ENCODE data around the gene RAB4B.
A peak's percentile ranks its signal among the peaks of the same experiment; 100 is the strongest.
"Not testable (repeated sequence)": the region's sequence is repeated elsewhere in the genome, so short reads cannot be mapped to it uniquely, and the experiment has no call there.

Gene RAB4B

DNA sequence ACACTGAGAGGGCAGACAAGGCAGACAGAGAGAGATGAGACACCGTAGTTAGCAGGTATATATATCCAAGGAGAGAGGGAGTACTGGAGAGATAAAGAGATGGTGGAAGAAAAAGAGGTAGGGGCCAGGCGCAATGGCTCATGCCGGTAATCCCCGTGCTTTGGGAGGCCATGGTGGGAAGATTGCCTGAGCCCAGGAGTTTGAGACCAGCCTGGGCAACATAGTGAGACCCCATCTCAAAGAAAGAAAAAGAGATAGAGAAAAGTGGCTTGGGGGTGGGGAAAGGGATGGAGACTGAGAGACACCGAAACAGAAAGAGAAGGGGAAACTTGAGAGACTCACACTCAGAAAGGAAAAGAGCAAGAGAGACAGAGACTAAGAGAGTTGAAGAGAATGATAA lies 2.5 kb downstream of the RAB4B start:
- no peak for DNase-seq (ENCODE audit: low spot score)

DNA sequence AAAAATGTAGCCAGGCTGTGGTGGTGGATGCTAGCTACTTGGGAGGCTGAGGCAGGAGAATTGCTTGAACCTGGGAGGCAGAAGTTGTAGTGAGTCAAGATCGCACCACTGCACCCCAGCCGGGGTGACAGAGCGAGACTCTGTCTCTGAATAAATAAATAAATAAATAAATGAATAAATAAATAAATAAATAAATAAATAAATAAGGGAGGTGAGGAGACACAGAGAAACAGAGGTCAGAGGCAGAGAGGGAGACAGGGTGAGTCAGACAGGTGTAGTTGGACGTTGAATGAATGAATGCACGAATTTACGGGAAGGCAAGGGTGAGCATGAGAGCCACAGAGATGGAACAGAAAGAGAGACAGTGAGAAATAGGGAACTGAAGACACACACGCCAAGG lies 3.1 kb downstream of the RAB4B start:
- DNase-seq (ENCODE audit: low spot score) = no peak

DNA sequence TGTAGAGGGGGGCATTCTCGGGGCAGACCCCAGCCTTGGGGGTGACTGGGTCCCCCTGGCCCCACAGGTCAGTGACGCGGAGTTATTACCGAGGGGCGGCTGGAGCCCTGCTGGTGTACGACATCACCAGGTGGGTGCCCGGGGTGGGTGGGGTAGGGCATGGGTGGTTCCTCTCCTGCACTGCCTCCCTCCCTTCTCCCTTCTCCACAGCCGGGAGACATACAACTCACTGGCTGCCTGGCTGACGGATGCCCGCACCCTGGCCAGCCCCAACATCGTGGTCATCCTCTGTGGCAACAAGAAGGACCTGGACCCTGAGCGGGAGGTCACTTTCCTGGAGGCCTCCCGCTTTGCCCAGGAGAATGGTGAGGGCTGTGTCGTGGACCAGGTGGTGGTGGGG lies 5.7 kb downstream of the RAB4B start:
- DNase-seq (ENCODE audit: low spot score) = no peak

DNA sequence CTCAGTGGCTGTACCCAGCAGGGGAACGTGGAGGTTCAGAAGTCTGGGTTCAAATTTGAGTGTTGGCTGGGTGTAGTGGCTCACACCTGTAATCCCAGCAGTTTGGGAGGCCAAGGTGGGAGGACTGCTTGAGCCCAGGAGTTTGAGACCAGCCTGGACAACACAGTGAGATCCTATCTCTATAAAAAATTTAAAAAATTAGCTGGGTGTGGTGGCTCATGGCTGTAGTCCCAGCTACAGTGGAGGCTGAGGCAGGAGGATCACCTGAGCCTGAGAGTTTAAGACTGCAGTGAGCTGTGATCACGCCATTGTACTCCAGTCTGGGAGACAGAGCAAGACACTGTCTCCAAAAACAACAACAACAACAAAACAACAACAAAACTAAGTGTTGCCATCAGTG lies 6.1 kb downstream of the RAB4B start:
- DNase-seq (ENCODE audit: low spot score) = not testable (repeated sequence)

DNA sequence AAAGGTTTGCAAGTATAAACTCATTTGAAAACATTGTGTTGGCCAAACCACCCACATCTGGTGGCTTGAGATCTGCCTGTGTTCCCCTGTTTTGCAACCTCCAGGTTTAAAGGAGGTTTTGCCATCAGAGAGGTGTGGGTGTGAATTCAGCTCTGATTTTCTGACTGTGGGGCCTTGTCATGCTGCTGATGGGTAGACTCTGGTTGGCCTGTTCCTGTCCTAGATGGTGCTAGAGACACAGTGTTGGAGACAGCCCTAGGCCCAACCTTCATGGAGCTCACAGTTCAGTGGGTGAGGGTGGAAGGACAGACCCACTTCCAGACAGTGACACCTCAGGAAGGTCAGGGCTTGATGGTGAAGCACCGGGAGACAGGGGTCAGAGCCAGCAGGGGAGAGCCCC lies 7.5 kb downstream of the RAB4B start:
- DNase-seq (ENCODE audit: low spot score) = no peak

DNA sequence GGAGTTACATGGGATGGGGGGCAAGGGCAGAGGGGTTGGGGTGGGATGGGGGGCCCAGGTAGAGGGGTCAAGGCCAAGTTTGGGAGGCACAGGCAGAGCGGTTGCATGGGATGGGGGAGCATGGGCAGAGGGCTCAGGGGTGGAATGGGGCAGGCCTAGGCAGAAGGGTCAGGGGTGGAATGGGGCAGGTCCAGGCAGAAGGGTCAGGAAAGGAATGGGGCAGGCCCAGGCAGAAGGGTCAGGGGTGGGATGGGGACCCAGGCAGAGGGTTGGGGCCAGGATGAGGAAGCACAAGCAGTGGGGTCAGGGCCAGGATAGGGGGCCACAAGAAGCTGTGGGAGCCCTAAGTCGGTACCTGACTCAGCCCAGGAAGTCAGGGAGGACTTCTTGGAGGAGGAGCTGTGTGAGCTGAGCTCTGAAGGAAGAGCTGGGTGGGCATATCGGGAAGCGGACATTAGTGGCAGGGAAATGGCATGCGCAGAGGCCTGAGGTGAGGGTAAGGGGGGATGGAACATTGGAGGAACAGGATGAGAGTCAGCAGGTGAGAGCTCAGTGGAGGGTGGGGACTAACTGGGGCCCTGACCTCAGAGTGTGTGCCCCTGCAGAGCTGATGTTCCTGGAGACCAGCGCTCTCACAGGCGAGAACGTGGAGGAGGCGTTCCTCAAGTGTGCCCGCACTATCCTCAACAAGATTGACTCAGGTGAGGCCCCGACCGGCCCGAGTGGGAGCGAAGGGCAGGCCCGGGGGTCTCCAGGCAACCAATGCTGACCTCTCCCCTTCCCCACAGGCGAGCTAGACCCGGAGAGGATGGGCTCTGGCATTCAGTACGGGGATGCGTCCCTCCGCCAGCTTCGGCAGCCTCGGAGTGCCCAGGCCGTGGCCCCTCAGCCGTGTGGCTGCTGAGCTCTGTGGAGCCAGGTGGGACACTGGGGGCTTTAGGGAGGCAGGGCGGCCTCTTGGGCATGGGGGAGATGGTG lies 8.3 kb downstream of the RAB4B start:
- DNase-seq (ENCODE audit: low spot score) = no peak

DNA sequence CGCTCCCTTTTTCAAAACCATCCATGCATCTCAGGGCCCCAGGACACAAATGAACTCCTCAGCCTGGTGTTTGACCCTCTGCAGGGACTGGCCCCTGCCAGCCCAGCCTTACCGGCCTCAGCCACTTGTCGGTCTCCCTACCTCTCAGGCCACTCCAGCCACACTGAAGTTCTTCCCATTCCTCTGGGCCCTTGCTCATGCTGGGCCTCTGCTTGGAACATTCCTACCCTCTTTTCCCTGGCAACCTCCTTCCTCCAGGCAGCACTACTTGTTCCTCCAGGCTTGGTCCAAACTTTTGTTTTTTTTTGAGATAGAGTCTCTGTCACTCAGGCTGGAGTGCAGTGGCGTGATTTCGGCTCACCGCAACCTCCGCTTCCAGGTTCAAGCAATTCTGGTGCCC lies 13.3 kb downstream of the RAB4B start:
- no peak for DNase-seq (ENCODE audit: low spot score)

DNA sequence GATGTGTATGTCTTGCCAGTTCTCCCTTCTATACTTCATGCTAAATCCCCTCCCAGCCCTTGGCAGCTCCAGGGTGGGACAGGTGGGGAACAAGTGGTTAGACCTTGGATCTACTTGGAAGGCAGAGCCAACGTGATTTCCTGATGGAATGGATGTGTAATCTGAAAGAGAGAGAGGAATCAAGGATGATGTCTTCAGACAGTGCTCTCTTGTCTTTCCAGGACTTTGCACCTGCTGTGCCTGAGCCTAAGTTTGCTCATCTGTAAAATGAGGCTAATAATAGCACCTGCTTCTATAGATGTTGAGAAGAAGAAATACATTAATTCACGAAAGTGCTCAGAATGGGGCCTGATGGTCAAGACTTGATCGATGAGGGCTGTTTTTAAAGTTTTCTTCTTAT lies 13.9 kb downstream of the RAB4B start:
- DNase-seq (ENCODE audit: low spot score) = no peak

DNA sequence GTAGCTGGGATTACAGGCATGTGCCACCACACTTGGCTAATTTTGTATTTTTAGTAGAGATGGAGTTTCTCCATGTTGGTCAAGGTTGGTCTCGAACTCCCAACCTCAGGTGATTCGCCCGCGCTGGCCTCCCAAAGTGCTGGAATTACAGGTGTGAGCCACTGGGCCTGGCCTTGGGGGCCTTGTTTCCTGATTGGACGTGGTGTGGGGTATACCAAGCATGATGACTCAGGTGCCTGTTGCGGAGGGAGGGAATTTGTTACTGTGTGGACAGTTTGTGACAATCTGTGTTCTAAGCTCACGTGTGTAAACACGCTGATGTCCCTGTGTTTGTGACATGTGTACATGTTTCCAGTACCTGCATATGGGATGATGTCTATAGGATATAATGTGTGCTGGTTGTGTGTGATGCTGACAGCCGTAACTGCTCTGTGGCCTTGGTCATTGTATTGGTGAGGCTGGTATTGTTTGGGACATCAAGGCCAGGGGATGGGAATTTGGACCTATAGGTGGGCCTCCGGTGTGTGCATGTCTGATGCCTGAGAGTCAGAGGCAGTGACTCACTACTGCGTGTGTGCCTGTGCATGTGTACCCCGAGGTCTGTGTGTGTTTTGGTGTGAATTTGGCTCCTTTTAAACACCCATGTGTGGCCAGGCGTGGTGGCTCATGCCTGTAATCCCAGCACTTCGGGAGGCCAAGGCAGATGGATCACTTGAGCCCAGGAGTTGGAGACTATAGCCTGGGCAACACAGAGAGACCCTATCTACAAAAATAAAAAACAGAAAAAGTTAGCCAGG lies 19.3 kb downstream of the RAB4B start:
- no peak for DNase-seq (ENCODE audit: low spot score)

DNA sequence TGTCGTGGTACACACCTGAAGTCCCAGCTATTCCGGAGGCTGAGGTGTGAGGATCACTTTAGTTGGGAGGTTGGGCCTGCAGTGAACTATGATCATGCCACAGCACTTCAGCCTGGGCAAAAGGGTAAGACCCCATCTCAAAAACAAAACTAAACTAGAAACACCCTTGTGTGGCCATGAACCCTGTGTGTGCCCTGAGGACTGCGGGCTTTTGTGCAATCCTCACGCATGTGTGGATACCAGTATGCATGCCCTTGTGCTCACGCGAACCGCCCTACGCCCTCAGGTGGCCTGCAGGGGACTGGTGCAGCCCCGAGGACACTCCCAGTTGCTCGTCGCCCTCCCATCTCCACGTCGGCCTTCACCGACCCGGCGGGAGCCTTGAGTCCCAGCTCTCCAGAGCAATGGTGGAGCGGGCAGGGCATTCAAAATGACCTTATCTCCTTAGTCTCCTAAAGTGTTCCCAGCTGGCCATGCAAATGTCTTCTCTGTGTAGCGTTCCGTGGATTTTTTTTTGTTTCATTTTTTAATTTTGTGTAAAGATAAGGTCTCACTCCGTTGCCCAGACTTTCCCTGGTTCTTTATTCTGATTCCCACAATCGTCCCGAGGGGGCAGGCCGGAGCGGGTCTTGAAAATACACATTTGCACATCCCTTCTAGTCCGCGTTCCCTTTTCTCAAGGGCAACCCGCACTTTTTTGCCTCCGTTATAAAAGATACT lies 20.1 kb downstream of the RAB4B start:
- DNase-seq (ENCODE audit: low spot score) = peak; percentile 70

DNA sequence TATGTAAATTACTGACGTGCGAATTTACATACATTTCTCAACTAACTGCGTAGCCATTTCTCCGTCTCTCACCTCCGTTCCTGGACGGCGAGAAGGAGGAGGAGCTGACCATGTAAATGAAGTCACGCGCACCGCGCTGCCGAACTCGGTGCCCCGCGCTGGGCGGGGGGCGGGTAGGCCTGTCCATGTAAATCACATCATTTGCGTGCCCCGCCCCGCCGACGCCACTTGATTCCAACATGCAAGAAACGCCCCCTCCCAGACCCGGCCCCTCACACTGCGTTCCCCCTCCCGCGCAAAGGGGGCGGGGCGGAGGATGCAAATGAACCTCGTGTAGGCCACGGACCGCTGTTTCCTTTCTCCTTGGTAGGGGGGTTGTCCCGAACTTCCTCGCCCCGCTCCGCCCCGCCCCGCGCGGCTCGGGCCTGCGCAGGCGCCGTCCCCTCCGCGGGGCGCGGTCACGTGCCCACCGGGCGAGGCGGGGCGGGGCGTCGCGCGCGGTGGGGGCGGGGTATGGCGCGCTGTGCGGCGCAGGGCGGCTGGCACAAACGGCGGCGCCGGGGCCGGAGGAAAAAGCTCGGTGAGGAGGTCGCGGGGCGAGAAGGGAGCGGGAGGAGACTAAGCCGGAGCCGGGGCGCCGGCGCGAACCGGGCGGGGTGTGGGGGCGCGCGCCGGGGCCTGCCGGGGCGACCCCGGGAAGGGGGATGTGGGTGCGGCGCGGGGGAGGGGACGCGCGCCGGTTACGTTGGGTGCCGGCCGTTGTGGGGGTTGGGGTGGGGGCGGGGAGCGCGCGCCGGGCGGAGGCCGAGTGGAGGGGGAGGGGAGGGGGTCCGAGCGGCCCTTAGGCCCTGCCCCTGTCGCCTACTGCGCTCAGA lies 20.9 kb downstream of the RAB4B start, which contains the start of gene EGLN2:
Gene EGLN2, plus strand, starts transcription at position 509 of the 875 bp plus-strand sequence. CDS start 1,382 bp downstream, outside the sequence.
- DNase-seq (ENCODE audit: low spot score) = peak; percentile 98

DNA sequence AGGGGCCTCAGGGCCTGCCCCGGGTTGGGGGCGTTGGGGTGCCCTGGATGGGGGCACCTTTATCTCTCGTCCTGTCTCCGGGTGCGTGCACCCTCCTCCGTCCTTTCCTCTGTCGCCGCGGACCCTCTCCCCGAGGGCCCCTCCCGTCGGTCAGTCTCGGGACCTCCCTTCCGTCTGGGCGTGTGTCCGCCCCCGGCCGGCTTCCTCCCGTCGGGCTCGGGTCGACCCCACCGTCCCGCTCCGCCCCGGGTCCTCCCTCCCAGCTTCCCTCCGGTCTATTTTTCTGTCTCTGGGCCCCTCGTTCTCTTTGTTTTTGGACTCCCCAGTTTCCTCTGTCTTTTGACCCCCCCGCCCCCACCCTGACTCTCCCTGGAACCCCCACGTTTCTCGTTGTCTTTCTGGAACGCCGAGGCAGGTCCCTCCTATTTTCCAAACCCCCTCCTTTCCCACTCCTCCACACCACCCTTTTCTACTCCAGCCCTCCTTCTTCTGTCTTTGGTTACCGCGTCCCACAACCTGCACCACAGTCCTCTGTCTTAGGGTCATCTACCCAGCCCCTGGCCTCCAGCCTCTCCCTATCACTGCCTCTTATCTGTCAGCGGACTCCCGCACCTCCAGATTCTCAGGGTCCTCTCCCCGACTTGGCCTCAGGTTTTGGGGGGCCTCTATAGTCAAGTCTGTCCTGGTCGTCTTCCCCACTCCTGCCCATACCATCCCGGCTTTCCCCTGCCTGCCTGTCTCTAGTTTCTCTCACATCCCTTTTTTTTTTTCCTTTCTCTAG lies 21.7 kb downstream of the RAB4B start:
- DNase-seq (ENCODE audit: low spot score) = peak; percentile 70

DNA sequence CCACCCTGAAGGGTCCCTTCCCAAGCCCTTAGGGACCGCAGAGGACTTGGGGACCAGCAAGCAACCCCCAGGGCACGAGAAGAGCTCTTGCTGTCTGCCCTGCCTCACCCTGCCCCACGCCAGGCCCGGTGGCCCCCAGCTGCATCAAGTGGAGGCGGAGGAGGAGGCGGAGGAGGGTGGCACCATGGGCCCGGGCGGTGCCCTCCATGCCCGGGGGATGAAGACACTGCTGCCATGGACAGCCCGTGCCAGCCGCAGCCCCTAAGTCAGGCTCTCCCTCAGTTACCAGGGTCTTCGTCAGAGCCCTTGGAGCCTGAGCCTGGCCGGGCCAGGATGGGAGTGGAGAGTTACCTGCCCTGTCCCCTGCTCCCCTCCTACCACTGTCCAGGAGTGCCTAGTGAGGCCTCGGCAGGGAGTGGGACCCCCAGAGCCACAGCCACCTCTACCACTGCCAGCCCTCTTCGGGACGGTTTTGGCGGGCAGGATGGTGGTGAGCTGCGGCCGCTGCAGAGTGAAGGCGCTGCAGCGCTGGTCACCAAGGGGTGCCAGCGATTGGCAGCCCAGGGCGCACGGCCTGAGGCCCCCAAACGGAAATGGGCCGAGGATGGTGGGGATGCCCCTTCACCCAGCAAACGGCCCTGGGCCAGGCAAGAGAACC lies 22.4 kb downstream of the RAB4B start:
- DNase-seq (ENCODE audit: low spot score) = no peak

DNA sequence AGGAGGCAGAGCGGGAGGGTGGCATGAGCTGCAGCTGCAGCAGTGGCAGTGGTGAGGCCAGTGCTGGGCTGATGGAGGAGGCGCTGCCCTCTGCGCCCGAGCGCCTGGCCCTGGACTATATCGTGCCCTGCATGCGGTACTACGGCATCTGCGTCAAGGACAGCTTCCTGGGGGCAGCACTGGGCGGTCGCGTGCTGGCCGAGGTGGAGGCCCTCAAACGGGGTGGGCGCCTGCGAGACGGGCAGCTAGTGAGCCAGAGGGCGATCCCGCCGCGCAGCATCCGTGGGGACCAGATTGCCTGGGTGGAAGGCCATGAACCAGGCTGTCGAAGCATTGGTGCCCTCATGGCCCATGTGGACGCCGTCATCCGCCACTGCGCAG lies 22.9 kb downstream of the RAB4B start:
- DNase-seq (ENCODE audit: low spot score) = no peak

DNA sequence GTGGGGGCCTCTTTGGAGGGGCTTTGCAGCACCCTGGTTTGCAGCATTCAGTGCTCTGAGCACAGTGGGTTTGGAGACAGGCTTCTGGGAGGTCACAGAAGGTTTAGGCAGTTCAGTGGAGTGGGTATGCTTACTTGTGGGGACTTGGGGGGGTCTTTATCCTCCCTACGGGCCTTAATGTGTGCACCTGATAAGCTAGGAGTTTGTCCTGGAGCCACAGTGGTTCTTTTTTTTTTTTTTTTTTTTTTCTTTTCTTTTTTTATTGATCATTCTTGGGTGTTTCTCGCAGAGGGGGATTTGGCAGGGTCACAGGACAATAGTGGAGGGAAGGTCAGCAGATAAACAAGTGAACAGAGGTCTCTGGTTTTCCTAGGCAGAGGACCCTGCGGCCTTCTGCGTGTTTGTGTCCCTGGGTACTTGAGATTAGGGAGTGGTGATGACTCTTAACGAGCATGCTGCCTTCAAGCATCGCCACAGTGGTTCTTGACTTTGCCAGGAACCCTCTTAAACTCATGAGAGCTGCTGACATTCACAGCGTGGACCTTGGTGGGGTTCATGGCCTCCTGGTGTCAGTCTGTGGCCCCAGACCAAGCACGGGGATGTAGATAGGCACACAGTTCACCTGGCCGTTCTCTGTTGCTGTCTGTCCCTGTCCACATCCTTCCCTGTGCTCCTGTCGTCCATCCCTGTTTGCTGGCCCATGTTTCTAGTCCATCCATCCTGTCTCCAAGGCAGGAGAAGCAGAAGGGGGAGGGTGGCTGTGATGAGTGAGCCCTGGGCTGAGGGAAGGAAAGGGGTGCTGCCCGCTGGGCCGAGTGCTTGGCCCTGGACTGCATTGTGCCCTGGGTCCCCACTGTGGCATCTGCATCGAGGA lies 23.6 kb downstream of the RAB4B start:
- DNase-seq (ENCODE audit: low spot score) = no peak

DNA sequence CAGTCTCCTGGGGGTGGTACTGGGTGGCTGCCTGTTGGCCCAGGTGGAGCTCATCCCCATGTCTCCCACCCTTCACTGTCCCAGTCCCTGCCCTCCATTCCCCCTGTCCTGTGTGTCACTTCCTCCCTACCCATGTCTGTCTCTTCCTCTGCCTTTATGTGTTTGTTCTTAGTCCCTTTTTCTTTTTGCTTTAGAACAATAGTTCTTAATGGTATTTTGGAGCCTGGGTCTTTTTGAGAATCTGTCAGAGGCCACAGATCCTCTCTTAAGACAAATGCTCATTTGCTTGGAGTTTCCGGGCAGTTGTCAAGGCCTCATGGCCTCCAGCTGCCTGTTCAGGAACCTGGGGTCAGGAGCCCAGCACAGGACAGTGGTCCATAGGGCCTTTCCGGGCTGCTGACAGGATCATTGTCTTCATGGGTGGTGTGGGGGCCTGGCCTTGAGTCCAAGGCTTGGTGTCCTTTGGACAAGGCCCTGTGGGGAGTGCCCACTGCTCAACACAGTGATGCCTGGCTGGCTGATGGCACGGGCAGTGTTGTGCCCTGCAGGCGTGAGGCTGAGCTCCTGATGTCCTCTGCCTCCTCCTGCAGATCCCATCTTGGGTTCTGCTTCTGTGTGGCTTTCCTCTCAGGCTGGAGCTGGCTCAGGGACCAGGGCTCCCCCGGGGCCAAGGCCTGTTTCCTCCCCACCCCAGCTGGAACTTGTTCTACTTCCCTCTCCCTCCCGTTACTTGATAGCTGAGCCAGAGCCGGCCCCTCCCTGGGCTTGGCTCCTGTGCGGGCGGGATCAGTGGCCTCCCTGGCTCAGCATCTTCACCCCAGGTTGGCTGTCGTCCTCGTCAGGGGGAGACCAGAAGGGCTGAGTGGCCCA lies 24.5 kb downstream of the RAB4B start:
- DNase-seq (ENCODE audit: low spot score) = peak; percentile 32

DNA sequence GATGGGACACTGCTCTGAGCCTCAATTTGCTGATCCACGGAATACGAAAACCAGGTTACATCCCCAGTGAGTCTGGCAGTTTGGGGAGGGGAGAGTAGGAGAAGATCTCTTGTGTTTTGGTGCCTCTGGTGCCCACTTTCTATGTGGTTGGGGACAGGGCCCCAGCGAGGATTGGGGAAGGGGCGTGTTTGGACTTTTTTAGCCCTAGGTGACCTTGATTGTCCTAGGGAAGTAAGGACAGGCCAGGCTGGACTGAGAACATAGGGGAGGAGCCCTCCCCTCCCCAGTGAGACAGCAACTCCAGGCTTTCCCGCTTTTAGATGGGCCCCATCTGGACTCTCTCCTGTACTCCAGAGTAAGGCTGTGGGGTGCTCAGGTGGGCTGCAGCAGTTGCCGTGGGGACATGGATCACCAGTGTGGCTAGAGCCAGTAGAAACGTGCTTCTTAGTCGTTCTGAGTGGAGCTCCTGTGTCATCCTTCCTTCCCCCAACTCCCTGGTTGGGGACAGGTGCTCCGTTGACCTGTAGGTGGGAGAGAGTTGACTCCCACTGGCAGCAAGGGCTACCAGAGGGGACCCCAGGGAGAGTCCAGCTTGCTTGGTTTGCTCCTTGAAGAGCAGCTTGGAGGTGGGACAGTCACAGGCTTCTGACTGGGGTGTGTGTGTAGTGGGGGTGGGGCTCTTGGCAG lies 25.3 kb downstream of the RAB4B start:
- no peak for DNase-seq (ENCODE audit: low spot score)

Measured in GM03348 (cell line).